Endothelial cell of umbilical vein (primary cell): ENCODE results near the gene TRIP11.

Experiments
- CTCF ChIP-seq, 2 donors: IDR thresholded peaks; 1 replicate in 1 of 2; 2 replicates in 1 of 2; pipeline ENCODE4 v1.5.1; 2011; ENCODE audit warnings: low read length in 2 of 2, mild to moderate bottlenecking in 2 of 2, moderate library complexity in 2 of 2, control low read depth in 1 of 2, inconsistent platforms in 1 of 2, low read depth in 1 of 2; ENCODE audit not compliant: insufficient read depth in 1 of 2; ENCODE audit errors: extremely low read depth in 1 of 2
- EZH2 ChIP-seq: IDR thresholded peaks from 2 replicates; pipeline ENCODE4 v1.6.1; 2012; ENCODE audit warnings: borderline replicate concordance, low read depth, mild to moderate bottlenecking, moderate library complexity, low read length, inconsistent platforms; ENCODE audit not compliant: severe bottlenecking
- FOS ChIP-seq: IDR thresholded peaks from 2 replicates; pipeline ENCODE4 v1.6.1; 2011; ENCODE audit warnings: mild to moderate bottlenecking, low read length, moderate library complexity, borderline replicate concordance; ENCODE audit not compliant: insufficient read depth
- JUN ChIP-seq: IDR thresholded peaks from 2 replicates; pipeline ENCODE4 v1.6.1; 2011; ENCODE audit warnings: borderline replicate concordance, low read depth; ENCODE audit not compliant: insufficient read length, insufficient read depth
- POLR2A ChIP-seq: IDR thresholded peaks from 2 replicates; pipeline ENCODE4 v1.6.1; 2012; ENCODE audit warnings: low read depth, mild to moderate bottlenecking, control low read depth, low read length
- POLR2AphosphoS5 ChIP-seq: IDR thresholded peaks from 2 replicates; pipeline ENCODE4 v1.6.1; 2012; ENCODE audit warnings: low read depth, mild to moderate bottlenecking, control low read depth, low read length, moderate library complexity; ENCODE audit not compliant: insufficient read depth
- TF ChIP-seq, protein P1 (sequence below): IDR thresholded peaks from 2 replicates; pipeline ENCODE4 v1.6.1; 2011; ENCODE audit not compliant: insufficient read depth, insufficient read length

DNA sequence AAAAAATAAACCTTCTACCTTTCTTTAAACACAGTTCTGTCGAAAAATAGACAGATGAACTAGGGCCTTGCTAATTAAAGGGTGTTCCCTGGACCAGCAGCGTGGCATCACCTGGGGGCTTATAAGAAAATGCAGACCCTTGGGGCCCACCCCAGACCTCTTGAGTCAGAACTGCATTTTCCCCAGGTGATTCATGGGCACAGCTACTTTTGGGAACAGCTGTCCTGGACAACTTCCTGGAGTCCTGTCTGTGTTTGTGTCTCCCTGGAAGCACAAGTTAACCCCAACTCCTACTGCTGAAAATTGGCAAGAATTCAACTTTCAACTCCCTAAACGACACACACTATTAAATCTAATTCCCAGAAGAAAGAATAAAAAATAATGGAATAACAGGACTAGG lies 110.2 kb downstream of the TRIP11 start:
- TF ChIP-seq POLR2AphosphoS5: no peak
- no peak for TF ChIP-seq POLR2A
- no peak for TF ChIP-seq CTCF (IDR thresholded peaks at IDR 0.05; ENCODE audit: extremely low read depth in 1 of 2, insufficient read depth in 1 of 2, low read depth in 1 of 2, low read length in 2 of 2)
- TF ChIP-seq EZH2: no peak
- no peak for TF ChIP-seq JUN
- TF ChIP-seq FOS: no peak
- TF ChIP-seq, protein P1, sequence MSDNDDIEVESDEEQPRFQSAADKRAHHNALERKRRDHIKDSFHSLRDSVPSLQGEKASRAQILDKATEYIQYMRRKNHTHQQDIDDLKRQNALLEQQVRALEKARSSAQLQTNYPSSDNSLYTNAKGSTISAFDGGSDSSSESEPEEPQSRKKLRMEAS: no peak
